ENCODE results near the gene STARD10.

Gene STARD10

DNA sequence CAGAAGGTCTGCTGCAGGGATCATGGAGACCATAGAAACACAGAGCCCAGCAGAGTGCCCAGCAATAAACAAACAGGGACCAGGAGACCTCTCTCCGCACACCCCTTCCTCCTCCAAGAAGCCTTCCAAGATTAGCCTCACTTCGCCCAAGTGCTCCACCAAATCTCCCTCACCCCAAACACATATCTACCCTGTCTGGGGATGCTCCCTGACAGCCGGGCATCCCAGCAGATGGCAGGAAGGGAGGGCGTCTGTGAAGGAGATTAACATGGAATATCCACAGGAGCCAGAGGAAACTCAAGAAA, 68.2 kb downstream of the STARD10 start:
- no peak for DNase-seq (ENCODE audit: low read depth)

DNA sequence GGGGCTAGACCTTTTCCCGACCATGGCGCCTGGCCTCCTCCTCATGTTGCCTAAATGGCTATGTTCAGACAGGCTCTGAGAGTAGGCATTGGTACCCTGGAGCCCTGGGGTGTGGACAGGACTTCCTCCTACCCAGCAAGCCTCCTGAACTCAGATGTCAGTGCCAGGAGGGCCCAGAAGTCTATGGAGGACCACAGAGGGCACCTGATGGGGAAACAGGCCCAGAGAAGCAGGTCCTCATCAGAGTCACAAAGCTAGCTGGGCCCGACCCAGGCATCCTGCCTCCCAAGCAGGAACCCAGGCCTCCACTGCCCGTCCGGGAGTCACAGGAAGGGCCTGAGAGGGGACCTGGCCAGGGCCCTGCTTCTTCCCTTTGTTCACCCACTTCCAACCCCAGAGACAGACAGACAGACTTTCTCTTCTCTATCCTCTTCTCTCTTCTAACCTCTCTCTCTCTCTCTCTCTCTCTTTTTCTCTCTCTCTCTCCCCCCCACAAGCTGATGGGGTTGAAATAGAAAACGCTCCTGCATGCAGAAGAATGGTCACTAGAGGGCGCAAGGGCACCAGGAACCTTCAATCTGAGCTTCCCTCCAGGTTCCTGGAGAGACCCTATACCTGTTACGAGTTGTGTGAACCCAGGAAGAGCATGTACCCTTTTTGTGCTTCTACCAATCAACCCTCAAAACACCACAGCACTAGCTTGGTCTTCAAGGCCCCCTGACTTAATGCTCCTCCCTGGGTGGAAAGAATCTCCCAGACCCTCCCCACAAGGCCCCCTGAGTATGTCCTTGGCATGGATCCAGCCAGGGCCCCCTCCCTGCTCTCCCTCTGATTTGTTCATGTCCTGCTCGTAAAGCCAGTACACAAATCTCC, 68.8 kb downstream of the STARD10 start:
- peak; percentile 32 for DNase-seq (ENCODE audit: low read depth)

DNA sequence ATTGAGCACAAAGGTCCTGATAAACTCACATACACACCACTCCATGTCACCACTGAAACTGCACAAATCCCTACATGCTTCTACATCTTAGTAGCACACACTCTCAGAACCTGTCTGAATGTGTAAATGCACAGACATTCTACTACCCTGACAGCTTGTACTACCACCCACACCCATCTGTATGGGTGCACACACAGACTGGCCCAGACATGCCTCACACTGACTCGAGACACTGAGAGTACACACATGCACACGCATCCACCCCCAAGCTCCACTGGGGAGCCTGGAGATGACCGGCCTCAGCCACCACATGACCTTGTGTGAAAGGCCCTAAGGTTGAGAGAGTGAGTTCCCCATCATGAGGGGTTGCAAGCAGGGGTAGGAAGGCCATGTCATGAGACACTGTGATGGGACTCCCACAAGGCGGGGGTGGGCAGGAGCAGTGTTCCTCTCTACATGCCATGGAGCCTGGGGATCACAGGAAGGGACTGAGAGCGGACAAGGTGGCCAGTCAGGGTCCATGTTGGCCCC, 69.8 kb downstream of the STARD10 start:
- DNase-seq (ENCODE audit: low read depth): no peak

DNA sequence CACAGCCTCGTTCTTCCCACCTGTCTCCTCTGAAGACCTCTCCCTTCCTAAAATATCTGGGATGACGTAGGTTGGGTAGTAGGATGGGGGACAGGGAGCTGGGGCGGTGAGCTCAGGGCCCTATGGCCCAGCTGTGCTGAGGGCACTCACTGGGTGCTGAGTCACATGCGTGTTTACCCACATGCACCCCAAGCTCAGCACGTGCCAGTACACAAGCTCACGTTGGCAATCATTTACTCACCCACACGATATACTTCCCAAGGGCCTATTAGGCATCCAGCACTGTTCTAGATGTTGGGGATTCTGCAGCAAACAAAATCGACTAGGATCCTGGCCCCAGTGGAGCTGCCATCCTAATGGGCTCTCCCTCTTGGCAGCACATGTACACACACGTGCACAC, 70.3 kb downstream of the STARD10 start:
- DNase-seq (ENCODE audit: low read depth): no peak

DNA sequence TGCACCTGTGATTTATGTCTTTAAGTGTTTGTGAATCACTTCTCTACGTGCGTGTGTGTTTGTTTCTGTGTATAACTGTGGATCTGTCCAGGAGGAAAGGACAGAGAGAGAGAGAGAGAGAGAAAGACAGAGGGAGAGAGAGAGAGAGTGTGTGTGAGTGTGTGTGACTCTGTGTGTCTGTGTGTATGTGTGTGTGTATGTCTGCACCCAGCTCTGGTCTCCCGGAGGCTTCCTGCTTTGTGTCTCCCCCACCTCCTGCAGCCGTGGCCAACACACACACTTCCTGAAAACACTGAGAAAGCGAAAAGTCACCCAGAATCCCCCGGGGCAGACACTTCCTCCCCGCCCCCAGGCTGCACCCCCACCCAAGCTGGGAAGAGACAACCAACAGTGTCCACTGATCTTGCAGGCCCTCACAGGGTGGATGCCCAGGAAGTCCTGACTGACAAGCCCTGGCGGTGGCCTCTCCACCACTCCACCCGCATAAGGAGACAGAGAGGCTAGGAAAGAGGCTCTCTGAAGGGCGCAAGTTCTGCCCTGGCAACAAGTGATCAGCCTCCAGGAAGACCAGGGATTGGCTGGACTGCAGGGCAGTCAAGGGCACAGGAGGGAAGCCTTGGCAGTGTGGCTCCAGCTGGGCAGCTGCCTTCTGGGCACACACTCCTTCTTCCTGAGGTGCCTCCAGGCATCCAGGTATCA, 71.6 kb downstream of the STARD10 start:
- DNase-seq (ENCODE audit: low read depth): peak; percentile 54

DNA sequence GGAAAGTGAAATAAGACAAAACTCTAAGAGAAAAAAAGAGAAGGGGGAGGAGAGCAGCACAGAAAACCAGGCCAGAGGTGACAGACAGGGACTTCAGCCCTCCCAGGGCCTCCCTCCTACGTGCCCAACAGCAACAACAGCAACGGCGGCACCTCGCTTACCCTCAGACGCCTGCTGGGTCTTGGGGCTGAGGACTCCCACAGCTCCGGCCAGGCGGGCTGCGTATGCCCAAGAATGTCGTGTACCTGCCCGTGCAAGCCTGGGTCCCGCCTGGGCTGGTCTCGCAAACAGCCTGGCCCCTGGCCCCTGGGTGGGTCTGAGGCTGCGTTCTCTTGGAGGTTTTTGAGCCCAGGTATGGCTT, 72.2 kb downstream of the STARD10 start:
- DNase-seq (ENCODE audit: low read depth): no peak

DNA sequence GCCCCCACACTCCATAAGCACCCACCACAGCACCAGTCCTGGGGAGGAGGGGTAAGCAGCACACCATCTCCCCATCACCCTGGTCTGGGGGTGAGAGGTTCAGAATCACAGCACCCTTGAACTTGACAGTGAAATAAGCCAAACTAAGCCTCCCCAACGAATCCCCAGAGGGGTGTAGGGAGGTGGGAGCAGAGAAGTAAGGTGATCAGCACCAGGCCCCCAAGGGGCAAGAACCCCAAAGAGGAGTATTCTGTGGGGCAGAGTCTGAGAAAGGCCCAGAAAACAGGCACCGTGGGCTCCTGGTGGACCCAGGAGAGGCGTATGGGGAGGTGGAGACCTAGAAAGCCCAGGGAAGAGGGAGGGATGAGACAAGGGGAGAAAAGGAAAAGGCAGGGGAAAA, 72.6 kb downstream of the STARD10 start:
- no peak for DNase-seq (ENCODE audit: low read depth)

DNA sequence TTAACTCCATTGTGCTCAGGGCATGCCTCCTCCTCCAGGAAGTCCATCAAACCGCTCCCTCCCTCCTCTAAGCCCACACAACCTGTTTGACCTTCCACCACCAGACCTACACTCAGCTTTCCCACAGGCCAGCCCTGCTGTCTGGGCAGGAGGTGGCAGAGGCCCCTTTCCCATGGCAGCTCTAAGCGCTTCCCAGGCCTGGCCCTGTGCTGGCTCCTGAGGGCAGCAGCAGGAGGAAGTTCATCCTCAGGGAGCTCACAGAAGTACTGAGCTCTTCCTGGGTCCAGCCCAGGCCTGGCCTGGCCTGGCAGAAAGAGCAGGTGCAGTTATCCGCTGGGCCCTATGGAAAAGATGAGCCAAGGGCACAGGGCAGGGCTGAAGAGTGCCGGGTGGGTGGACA, 73.1 kb downstream of the STARD10 start:
- DNase-seq (ENCODE audit: low read depth): no peak

DNA sequence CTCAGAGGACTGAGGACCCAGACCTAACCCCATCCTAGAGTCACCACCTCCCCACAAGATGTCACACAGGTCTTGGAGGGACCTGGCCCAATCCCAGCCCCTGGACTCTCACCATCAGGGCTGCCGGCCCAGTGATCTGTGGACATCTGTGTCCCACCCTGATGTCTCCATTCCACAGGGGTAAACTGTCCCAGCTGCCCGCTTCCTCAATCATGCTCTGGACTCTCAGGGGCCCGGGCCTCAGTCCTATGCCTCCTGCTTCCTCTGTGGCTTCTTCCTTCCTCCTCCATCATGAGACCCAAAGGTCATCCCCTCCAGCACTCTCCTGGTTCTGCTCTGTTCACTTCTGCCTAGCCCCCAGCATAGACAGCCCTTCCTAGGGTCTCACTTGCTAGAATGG, 73.8 kb downstream of the STARD10 start:
- no peak for DNase-seq (ENCODE audit: low read depth)

DNA sequence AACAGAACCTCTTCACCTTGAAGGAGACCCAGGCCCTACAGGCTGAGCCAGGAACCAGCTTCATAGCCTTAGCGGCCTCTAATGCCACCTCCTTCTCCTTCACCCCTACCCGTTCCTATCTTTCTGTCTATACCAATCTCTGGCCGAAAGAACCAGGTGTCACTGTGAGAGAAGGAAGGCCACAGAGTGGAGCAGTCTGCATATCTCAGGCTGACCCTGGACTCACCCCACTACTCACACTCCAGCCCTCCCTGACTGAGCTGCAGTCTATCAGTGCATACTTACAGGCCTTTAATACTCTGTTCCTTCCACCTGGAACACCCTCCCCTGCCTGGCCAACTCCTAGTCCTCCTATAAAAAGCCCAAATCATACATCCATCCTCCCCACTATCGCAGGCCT, 74.3 kb downstream of the STARD10 start:
- no peak for DNase-seq (ENCODE audit: low read depth)

DNA sequence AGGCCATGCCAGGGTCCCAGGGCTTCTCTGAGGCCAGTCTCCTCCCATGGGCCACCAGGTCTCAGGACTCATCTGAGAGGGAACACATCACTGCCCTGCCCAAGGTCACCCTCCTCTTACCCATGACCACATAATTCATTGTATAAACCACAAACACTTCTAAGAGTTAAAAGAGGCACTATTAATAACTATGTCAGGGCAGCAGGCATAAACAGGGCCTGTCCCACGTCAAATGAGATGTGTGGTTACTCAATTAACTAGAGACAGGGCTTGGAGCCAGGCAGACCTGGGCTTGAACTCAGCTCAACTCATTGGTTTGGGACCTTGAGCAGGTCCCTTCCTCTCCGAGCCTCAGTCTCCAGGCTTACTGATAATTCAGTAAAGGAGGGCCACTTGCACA, 74.7 kb downstream of the STARD10 start:
- no peak for DNase-seq (ENCODE audit: low read depth)

DNA sequence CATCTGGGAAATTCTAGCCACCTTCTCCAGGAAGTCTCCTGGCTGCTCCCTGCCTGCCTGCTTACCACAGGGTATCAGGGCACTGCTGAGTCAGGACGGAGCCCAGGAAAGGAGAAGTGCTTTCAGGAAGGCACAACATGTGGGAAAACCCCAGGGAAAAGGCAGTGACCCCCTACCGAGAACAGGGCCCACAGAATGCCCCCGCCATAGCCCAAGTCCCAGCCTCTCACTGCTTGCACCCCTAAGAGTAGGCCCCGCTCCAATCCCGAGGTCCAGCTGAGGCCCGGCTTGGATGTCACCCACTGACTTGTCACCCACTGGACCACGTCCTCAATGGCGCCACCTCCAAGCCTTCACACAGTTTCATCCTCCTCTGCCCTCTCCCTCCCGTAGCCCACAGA, 75.7 kb downstream of the STARD10 start:
- no peak for DNase-seq (ENCODE audit: low read depth)

DNA sequence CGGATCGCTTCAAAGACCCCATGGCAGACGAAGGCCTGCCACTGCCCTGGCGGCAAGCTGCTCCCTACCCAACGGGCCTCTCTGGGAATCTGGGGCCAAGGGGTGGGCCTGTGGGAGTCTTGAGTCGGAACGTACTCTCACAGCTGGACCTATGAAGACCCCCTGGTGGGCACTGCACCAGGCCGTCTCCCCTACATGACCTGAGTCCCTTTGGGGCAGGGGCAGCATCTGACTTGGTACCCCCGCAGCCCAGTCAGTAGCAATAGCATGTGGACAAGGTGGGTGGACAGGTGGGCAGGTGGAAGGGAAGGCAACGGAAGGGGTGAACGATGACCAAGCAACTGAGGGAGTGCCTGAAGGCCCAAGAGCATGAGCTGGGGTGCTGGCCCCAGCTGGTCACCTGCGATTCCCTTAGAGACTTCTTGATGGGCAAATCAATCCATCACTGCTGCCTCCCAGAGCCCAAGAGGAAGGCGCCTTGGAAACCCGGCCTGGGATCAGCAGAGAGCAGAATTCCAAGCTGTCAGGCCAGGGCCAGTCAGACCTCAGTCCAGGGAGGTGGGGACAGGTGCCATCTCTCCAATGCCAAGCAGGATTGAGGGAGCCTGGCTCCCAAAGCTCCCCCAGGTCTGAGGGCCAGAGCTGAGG, 76.9 kb downstream of the STARD10 start:
- DNase-seq (ENCODE audit: low read depth): no peak

DNA sequence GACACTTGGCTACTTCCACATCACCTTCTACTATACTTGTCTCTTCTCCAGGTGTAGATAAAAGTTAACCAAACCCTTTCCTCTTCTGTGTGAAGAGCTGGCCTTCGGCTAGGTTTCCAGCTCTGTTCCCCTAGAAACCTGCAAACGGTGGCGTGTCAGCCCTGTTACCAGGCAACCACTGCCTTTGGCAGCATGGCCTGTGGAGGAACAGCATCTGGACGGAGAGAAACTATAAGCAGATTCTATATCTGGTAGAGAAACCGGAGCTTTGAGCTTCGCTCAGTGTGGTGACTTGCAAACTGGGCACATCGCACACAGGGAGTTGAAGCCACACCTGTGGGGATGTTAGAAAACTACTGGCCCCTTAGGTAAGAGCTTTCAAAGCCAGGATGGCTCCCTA, 77.6 kb downstream of the STARD10 start:
- no peak for DNase-seq (ENCODE audit: low read depth)

DNA sequence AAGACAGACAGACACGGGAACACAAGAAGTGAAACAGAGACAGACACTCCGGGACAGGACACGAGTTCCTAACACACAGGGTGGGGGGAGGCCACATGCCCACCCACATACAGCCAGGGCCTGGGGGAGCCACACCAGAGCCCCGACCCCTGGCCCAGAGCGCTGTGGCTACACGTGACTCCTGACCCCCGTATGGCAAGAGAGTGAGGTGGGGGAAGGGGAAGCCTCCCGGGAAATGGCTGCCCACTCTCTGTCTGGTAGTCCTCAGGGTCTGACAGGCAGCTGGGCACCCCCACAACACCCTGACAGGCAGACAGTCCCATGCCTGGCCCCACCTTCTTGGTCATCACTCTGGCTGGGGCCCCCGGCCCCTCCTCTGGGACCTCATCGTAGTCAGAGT, 81.0 kb downstream of the STARD10 start:
- DNase-seq (ENCODE audit: low read depth): no peak

DNA sequence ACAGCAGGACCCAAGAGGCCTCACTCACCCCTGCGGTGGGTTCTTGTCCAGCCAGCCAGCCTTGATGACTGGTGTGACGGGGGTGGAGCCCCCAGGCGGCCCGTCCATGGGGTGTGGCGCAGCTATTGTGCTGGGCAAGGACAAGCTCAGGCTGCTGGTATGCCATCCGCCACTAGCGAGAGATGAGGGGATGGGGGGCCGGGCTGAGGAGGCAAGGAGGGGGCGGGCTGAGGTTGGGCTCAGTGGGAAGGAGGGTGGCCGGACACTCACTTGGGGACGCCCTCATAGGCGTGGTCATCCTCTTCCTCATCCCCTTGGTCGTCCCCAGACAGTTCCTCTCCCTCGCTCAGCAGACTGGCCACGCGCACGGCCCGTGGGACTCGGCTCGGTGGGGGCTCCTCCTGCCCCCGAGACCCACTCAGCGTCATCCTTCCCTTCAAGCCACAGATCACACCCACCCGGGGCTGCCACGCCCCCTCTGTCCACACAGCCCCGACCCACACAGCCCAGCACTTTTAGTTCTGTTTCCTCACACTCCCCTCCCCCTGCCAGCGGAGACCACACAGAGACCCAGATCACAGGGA, 81.6 kb downstream of the STARD10 start:
- DNase-seq (ENCODE audit: low read depth): no peak

DNA sequence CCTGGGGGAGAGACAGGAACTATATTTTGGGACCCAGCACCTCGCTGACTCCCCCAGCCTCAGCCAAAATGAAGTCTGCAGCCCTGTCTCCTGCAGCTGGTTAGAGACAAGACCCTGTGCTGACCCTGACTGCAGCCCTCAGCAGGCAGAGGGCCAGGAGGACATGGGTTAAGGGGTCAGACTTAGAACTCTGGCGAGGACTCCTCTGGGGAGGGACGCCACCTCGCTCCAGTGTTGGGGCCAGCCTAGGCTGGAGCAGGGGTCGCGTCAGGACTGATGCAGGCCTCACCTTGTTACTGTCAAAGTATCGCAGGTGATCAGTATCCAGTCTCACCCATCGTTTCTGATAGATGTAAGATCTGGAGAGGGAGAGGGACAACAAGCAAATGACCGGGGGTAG, 82.7 kb downstream of the STARD10 start:
- DNase-seq (ENCODE audit: low read depth): no peak

DNA sequence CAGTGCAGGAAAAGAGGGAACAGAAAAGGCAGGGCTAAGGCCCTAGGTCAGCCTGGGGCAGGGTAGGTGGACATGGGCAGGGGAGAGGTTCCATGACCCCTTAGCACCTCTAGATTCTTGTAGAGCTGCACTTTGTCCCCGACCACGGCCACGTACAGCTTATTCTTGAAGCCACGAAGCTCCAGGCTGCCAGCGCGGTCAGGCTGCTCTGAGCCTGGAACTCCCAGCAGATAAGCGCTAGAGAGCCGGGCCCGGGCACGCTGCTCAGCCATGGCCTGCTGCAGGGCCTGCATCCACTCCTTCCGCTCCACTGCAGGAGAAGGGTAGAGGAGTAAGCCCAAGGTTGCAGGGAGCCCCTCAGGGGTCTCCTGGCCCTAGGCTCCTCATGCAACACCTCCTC, 83.6 kb downstream of the STARD10 start:
- no peak for DNase-seq (ENCODE audit: low read depth)

DNA sequence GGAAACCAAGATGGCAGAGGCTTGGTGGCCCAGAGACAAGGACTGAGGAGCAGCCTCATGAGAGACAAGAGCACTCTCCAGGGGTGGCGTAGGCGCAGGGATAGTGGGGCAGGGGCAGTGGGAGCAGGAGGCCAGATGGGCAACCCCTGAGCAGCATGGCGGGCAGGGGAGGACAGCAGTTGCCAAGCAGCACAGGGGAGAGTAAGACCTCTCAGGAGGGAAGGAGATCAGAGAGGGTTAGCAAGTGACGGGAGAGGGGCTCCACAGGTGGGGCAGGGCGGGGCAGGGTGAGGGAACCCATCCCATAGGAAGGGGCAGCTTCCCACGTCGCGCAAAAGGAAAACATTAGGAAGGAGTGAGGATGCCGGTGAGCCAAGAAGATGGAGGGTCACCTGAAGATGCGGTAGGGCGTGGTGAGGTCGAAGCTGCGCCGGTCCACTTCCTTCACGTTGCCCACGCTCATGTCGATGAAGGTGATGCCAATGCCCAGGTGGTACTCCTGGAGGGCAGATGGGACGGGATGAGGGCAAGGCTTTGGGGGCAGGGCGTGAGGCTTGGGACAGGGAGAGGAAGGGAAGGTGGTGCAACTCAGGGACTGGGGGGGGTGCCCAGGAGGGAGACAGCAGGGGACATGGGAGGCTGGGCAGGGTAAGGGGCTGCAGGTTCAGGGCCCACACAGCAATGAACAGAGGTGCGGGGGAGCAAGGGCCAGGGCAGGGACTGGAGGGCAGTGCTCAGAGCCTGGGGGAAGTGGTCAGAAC, 84.2 kb downstream of the STARD10 start:
- no peak for DNase-seq (ENCODE audit: low read depth)

DNA sequence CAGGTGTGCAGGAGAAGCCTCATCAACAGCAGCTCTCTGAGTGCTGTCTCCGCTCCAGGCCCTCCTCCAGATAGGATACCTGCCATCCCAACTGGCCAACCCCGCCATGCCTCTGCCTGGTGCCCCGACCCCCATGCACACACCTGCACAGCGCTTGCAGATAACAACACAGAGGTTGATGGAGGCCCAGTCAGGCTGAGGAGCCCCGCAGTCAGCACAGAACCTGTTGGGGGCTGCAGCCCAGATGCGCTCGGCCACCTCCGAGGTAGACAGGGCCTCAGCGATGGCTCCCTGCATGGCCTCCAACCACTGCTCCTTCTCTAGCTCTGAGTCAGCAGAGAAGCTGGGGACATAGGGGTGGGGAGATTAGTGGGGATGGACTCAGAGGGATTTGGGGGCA, 86.8 kb downstream of the STARD10 start:
- no peak for DNase-seq (ENCODE audit: low read depth)

DNA sequence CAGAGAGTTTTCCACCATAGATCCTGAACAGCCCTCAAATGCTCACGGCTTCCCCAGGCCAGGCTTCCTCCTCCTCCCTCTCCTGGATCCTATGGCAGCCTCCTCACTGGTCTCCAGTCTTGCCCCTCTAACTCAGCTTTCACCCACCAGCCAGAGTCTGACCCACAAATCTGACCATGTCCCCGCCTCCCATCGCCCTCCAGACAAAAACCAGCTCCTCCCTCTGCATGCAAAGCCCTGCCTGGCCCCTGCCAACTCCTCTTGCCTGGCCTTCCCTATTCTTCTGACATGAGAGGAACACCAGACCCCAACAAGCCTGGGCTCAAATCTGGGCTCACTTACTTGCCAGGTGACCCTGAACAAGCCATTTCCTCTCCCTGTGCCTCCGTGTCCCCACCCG, 87.3 kb downstream of the STARD10 start:
- no peak for DNase-seq (ENCODE audit: low read depth)

All from GM04503 (cell line).